Central memory CD4-positive, alpha-beta T cell (primary cell): Measurements from ENCODE around the gene EVL.
A peak's percentile ranks its signal among the peaks of the same experiment; 100 is the strongest.

ENCODE experiments used
- DNase-seq: peaks from one replicate; pipeline ENCODE4 v3.0.0; 2022

EVL gene

GRCh38 chr14:100085462-100085861, 20.2 kb downstream of the EVL start:
- DNase-seq: no peak

DNA sequence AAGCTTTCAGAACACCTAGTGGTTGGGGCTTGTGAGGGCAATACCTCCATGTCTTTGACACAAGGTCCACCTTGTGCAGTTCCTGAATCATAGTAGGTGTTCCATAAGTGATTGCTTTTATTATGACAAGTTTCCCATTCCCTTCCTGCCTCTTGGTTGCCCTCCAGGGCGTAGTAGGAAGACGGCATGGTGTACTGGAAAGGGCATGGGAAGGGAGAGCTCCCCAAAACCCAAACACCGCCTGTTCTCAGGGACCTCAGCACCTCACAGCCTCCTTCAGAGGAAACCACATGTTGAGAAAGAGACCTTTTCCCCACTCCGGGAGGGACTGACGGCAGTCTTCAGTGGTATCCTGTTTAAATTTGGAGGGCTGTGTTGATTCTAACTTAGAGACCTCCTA, 21.1 kb downstream of the EVL start:
- no peak for DNase-seq

DNA sequence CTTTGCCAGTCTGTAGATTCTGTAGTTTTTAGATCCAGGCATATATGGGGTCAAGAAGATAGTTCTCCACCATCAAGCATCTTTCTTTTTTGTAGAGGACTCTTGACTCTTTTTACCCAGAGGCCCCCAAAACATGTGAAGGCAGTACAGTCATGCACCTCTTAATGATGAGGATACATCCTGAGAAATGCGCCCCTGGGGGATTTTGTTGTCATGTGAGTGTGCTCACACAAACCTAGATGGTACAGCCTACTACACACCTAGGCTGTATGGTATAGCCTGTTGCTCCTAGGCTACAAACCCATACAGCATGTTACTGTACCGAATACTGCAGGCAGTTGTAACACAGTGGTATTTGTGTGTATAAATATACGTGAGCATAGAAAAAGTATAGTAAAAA, 23.0 kb downstream of the EVL start:
- no peak for DNase-seq

DNA sequence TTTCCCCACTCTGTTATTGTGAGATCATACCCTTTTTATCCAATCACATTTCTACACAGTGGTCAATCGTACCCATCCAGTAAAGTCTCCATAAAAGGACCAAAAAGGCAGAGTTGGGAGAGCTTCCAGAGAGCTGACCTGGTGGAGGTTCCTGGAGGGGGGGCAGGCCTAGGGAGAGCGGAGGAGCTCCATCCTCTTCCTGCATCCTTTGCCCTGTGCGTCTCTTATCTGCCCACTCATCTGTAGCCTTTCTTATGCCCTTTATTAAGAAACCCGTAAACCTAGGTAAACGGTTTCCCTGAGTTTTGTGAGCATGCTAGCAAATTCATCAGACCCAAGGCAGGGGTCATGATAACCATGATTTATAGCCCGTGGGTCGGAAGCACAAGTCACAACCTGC, 26.2 kb downstream of the EVL start:
- no peak for DNase-seq

GRCh38 chr14:100092832-100093231, 27.6 kb downstream of the EVL start:
- DNase-seq: no peak

- DNase-seq: no peak
Measured at GRCh38 chr14:100093319-100093718, 28.1 kb downstream of the EVL start.

DNA sequence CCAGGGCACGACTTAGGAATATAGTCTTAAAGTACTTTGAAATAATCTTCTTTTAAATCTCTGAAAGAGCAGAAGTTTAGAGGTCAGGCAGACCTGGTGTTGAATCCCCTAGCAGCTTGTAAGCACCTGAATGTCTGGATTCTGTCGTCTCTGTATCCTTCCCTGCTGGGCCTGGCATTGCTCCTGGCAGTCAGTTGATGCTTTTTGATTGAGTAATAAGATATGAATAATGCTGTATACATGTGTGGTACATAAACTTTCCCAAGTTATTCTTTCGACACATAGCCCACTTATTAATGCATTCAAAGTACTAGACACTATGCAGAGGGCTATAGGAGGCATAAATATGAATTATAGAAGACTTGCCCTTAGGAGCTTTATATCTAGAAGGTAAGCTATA, 31.4 kb downstream of the EVL start:
- no peak for DNase-seq

DNA sequence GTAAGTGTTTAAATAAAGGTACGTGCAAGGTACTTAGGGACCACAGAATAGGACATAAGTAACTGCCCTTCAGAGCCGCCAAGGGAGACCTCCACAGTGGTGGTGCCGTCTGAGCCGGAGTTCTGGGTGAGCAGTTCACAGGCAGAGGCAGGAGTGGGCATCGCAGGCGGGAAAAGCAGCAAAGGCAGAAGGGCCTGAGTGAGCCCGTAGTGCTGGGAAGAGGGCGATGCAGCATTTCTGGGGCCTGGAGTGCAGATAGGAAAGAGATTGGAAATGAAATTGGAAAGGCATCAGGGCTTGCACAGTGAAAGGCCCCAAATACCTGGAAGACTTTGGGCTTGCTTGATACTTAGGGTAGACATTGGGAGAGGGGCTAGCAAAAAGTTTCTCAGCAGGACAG, 32.9 kb downstream of the EVL start:
- DNase-seq: no peak

- DNase-seq: no peak
Measured at GRCh38 chr14:100100032-100100703, 34.9 kb downstream of the EVL start.

- DNase-seq: no peak
Measured at GRCh38 chr14:100102156-100102785, 37.0 kb downstream of the EVL start.

DNA sequence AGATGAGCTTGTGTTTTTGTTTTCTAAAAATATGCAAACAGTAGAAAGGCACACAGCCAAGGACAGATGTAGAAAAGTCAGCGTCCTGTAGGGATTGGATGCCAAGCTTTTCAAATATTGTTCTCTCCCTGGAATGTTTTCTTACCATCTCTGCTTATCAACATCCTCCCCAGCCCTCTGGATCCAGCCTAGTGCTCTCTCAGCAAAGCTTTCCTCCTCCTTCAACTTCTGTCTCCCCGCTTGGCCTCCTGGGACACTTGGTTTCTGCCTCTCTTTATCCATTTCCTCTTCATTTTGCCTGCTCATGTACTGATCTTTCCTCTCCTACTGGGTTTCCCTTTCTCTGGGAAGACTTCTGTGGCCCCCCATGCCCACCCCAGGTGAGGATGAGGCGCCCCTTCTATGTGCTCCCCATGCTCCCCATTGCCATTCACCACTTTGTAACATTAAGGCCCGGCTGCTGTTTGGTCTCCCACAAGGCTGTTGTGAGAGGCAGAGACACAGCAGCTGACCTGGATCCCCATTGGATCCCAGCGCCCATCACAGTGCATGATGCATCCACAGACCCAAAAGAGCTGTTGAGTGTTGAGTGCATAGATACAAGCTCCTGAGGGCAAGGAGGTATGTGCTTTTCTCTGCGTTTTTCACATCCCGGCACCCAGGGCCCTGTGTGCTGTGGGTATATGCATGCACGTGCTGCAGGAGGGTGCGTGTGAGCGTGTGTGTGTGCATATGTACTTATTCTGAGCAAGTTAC, 38.2 kb downstream of the EVL start:
- DNase-seq: no peak

DNA sequence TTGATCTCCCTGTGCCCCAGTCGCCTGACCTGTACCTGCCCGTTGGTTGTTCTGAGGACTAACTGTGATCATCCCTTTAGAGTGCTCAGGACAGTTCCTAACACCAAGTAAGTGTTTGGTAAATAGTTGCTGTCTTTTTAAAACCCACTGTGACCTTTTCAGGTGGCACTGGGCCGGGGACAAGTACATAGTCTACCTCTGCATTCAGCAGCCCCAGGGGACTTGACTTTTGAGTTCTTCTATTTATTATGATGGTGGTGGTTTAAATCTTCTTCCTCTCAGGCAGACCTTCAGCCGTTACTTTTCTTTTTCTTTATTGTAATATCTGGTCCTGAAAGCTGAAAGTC, 38.8 kb downstream of the EVL start:
- no peak for DNase-seq

- no peak for DNase-seq
Measured at GRCh38 chr14:100104523-100105300, 39.5 kb downstream of the EVL start.

- peak; percentile 28 for DNase-seq
Measured at GRCh38 chr14:100105357-100106169, 40.3 kb downstream of the EVL start.

DNA sequence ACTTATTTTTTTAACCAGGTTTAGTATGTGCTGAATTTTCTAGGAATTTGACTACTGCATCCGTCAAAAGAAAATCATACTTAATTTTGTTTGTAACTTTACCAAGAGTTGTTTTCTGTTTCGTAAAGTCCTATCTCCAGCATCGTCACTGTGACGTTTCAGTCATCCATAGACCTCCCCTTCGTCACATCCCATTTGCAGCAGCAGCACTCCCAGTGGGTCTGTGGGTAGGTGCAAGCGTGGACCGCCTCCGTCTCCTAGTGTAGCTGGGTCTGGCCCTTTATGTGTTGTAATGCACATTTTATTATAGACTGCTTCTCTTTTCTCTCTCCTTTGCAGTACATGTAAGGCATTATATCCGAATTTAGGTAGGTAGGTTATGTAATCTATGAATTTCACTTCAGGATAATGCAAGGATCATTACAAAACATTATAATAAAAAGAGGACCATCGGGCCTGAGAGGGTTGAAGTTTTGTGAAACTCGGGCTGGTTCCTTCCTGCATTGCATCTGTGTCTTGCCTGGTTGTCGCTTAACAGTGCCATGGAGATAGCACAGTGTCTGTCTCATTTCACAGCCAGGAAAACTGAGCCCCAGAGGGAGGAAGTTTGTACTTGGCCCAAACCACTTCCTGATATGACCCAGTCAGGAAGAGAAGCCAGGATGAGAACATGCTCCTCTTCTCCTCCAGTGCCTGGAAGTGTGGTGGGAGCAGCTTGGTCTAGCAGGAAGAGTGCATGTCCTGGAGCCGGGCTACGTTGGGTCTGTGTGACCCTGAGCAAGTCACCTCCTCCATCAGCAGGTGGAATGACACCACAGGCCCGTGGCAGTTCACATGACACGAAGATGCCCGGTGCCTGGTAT, 41.3 kb downstream of the EVL start:
- DNase-seq: peak; percentile 77

DNA sequence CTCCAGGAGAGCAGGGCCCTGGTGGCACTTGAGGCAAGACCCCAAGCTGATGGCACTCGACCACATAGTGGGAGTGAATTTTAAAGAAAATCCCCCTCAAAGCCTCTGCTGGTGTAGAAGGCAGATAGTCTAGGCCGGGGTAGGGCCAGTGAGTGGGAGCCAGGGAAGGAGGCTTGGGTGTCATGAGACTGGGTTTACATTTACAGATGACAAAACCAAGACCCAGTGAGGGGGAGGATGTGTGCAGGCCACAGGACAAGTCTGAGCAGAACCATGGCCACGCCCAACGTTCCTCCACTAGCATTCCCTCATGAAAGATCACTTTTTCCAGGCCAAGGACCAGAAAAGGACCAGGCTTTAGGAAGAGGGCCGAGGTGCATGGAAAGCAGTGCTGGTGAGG, 42.0 kb downstream of the EVL start:
- DNase-seq: no peak

GRCh38 chr14:100108042-100108825, 43.0 kb downstream of the EVL start:
- peak; percentile 79 for DNase-seq

- DNase-seq: no peak
Measured at GRCh38 chr14:100108840-100109593, 43.8 kb downstream of the EVL start.

DNA sequence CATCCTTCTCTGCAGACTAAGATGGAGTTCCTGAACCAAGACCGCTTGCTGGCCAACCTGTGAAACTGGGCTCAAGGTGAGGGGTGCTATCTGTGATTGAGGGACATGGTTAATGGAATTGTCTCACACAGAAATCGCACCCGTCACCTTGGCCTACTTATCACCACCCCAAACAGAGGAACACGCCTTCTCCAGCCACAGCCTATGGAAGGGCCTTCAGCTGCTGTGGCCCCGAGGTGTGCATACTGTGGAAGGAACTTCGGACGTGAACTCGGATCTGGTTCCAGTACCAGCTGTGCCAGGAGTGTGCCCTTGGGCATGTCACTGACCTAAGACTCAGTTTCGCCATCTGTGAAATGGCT, 44.4 kb downstream of the EVL start:
- no peak for DNase-seq

DNA sequence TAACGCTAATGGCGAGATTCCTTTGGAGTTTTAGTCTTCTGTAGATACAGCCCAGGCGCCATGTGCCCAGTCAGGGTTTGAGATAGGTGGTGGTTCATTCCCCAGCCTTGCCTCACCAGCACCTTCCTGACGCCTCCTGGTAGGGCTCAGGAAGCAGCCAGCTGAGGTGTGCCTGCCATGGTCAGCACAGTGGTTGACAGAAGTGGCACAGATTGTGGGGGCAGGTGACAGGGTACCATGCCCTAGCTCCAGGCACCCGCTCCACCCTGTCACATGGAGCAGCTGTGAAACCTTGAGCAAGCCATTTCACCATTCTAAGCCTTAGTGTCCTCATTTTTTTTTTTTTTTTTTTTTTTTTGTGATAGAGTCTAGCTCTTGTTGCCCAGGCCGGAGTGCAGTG, 45.6 kb downstream of the EVL start:
- no peak for DNase-seq
